Gastroesophageal sphincter (tissue), 4 donors: ENCODE data around the gene GABRR2. TPM values are rescaled to one million over a fixed set of nuclear protein-coding genes. Genes with fewer than 3 reads are reported as not detected.

Experiments
- ATAC-seq: fragments of 150-250 bp; one replicate; pipeline ENCODE4 v1.9.1; 2016; ENCODE audit warnings: mild to moderate bottlenecking, moderate library complexity
- H3K27ac ChIP-seq, 4 donors: fragments of 200-600 bp; sonication (generic) in 3 of 4; 1 replicate in 3 of 4; 2 replicates in 1 of 4; pipeline ENCODE4 v1.5.1; 2016 to 2019
- H3K27me3 ChIP-seq: fragments of 200-600 bp; sonication (generic); one replicate; pipeline ENCODE4 v1.5.1; 2019
- H3K36me3 ChIP-seq, 2 donors: fragments of 200-600 bp; sonication (generic); one replicate each; pipeline ENCODE4 v1.5.1; 2019; ENCODE audit warnings: control low read depth in 1 of 2
- H3K4me1 ChIP-seq, 3 donors: fragments of 200-600 bp; sonication (generic); 1 replicate in 2 of 3; 2 replicates in 1 of 3; pipeline ENCODE4 v1.5.1; 2016 to 2019; ENCODE audit warnings: control low read depth in 2 of 3
- H3K4me3 ChIP-seq, 2 donors: fragments of 200-600 bp; sonication (generic); one replicate each; pipeline ENCODE4 v1.5.1; 2019; ENCODE audit warnings: mild to moderate bottlenecking in 1 of 2, moderate library complexity in 1 of 2
- H3K9me3 ChIP-seq, 3 donors: fragments of 200-600 bp; sonication (generic); one replicate each; pipeline ENCODE4 v1.5.1; 2017 to 2019; ENCODE audit warnings: control low read depth in 2 of 3
- EP300 ChIP-seq: sonication (generic); formaldehyde crosslinking; IDR thresholded peaks from one replicate; pipeline ENCODE4 v1.6.1; 2017; ENCODE audit warnings: antibody characterized with exemption, mild to moderate bottlenecking
- POLR2A ChIP-seq, 2 donors: fragments of 450-650 bp; IDR thresholded peaks; one replicate each; pipeline ENCODE4 v1.6.1; 2017; ENCODE audit warnings: antibody characterized with exemption in 2 of 2, mild to moderate bottlenecking in 2 of 2, moderate library complexity in 1 of 2
- POLR2AphosphoS5 ChIP-seq: sonication (generic); formaldehyde crosslinking; IDR thresholded peaks from one replicate; pipeline ENCODE4 v1.6.1; 2017; ENCODE audit warnings: antibody characterized with exemption
- WGBS, 2 donors: methylation state at CpG; one replicate each; pipeline ENCODE4 v1.1.5; 2018; ENCODE audit warnings: low coverage in 1 of 2; 5-methylcytosine and 5-hydroxymethylcytosine counted together
- total RNA-seq, 4 donors: library from RNA; depleted of rRNA; stranded (reverse); fragments of >200 nt; gene quantifications; one replicate each; pipeline ENCODE4 v1.1.0, GENCODE V29; 2016
- TF ChIP-seq, protein P1 (sequence below), 4 experiments: fragments of 200-600 bp in 2 of 4; fragments of 450-650 bp in 2 of 4; sonication (generic) in 1 of 4; IDR thresholded peaks; one replicate each; pipeline ENCODE4 v1.5.1; 2017 to 2019; ENCODE audit warnings: antibody characterized with exemption in 4 of 4, mild to moderate bottlenecking in 2 of 4, moderate library complexity in 2 of 4

GABRR2 gene
- total RNA-seq, 4 donors from 2014 or later, result 0.30 to 1.3 TPM; not detected in 2

- Histone ChIP-seq H3K27me3 (no peaks in the 10 kb centered on the region), H3K27ac (no peak overlapping the region), H3K9me3 (no peaks in the 10 kb centered on the region), H3K4me3 (no peak overlapping the region), H3K36me3 (no peaks in the 10 kb centered on the region), H3K4me1 (no peaks in the 10 kb centered on the region)
- TF ChIP-seq, protein P1, sequence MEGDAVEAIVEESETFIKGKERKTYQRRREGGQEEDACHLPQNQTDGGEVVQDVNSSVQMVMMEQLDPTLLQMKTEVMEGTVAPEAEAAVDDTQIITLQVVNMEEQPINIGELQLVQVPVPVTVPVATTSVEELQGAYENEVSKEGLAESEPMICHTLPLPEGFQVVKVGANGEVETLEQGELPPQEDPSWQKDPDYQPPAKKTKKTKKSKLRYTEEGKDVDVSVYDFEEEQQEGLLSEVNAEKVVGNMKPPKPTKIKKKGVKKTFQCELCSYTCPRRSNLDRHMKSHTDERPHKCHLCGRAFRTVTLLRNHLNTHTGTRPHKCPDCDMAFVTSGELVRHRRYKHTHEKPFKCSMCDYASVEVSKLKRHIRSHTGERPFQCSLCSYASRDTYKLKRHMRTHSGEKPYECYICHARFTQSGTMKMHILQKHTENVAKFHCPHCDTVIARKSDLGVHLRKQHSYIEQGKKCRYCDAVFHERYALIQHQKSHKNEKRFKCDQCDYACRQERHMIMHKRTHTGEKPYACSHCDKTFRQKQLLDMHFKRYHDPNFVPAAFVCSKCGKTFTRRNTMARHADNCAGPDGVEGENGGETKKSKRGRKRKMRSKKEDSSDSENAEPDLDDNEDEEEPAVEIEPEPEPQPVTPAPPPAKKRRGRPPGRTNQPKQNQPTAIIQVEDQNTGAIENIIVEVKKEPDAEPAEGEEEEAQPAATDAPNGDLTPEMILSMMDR (IDR thresholded peaks at IDR 0.05), result no peak
- no peak for TF ChIP-seq POLR2A (IDR thresholded peaks at IDR 0.05)
- TF ChIP-seq EP300, result no peak
- no peak for TF ChIP-seq POLR2AphosphoS5
- ATAC-seq, result no peak
- WGBS, 2 donors, result 90 to 92% methylated on average over 9 to 10 of the region's 11 CpGs
These were observed 23.8 kb downstream of the GABRR2 start for GRCh38 chr6:89291256-89291819.

DNA sequence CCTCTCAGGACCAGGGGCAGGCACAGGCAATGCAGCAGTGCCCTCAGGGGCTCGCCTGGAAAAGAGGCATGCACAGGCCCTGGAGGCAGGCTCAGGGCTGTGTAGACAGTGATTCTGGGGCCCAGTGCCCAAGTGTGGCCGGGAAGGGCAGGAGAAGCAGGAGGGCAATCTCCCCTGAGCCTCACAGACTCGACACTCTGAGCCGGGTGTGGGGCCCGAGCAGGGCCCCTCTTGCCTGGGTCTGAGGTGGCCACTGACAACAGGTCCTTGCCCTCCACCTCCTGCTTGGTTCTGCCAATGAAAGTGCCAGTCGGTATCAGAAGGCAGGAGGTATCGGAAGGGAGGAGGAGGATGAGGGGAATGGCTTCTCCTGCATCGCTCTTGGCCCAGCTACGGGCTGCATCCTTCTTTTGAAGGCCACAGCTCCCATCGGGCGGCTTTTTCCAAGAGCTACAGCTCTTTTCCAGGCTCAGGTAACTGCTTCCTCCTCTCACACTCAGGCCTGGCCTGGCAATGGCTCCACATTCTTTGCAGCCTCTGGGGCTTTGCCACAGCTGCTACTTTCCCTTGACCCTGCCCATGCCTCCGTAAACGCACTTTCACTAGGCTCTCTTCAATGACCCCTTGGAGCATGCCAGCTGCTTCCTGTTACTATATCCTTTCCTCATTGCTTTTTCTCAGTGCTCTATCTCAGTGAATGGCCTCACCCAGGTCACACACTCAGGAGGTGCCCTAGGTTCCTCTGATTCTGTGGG, 24.5 kb downstream of the GABRR2 start:
- no peak for ATAC-seq
- no peak overlapping the region for H3K4me3 ChIP-seq
- 70 to 94% methylated on average over 6 to 7 of the region's 13 CpGs for WGBS, 2 donors
- no peak overlapping the region for H3K27ac ChIP-seq
- H3K27me3 ChIP-seq, result no peaks in the 10 kb centered on the region
- no peaks in the 10 kb centered on the region for H3K9me3 ChIP-seq
- no peaks in the 10 kb centered on the region for H3K36me3 ChIP-seq
- H3K4me1 ChIP-seq, result no peaks in the 10 kb centered on the region
- TF ChIP-seq POLR2AphosphoS5 (no peak), EP300 (no peak), POLR2A (IDR thresholded peaks at IDR 0.05) (no peak)
- TF ChIP-seq, protein P1 (IDR thresholded peaks at IDR 0.05), result no peak

- ATAC-seq, result no peak
- Histone ChIP-seq H3K4me1 (no peaks in the 10 kb centered on the region), H3K9me3 (no peaks in the 10 kb centered on the region), H3K27ac (no peak overlapping the region), H3K27me3 (no peaks in the 10 kb centered on the region), H3K36me3 (no peaks in the 10 kb centered on the region), H3K4me3 (no peak overlapping the region)
- TF ChIP-seq, protein P1 (IDR thresholded peaks at IDR 0.05), result no peak
- TF ChIP-seq EP300 (no peak), POLR2A (IDR thresholded peaks at IDR 0.05) (no peak), POLR2AphosphoS5 (no peak)
- 86 to 93% methylated on average over 2 to 3 of the region's 3 CpGs for WGBS, 2 donors
These were observed 25.4 kb downstream of the GABRR2 start for GRCh38 chr6:89289710-89290109.

GRCh38 chr6:89287351-89288028, 27.6 kb downstream of the GABRR2 start:
- H3K27me3 ChIP-seq, result no peaks in the 10 kb centered on the region
- ATAC-seq, result no peak
- WGBS, 2 donors, result 90% methylated on average over 2 of the region's 9 CpGs; no CpG with 5 or more reads in 1 of the 2 donors

More at GRCh38 chr6:89287351-89288028, 27.6 kb downstream of the GABRR2 start:
- H3K4me3 ChIP-seq, result no peak overlapping the region
- no peaks in the 10 kb centered on the region for H3K9me3 ChIP-seq
- TF ChIP-seq, protein P1 (IDR thresholded peaks at IDR 0.05), result no peak
- TF ChIP-seq POLR2AphosphoS5 (no peak), POLR2A (IDR thresholded peaks at IDR 0.05) (no peak), EP300 (no peak)
- no peaks in the 10 kb centered on the region for H3K4me1 ChIP-seq
- H3K27ac ChIP-seq, result no peak overlapping the region
- no peaks in the 10 kb centered on the region for H3K36me3 ChIP-seq
